ENCODE results near the gene RPL10. TPM values are rescaled to one million over a fixed set of nuclear protein-coding genes. Genes with fewer than 3 reads are reported as not detected.

RPL10 gene
- total and polyA plus RNA-seq, 2 donors (not counting 3 experiments of a cell fraction or from before 2014, with no cell fraction given) = 2,493 to 7,586 TPM

DNA sequence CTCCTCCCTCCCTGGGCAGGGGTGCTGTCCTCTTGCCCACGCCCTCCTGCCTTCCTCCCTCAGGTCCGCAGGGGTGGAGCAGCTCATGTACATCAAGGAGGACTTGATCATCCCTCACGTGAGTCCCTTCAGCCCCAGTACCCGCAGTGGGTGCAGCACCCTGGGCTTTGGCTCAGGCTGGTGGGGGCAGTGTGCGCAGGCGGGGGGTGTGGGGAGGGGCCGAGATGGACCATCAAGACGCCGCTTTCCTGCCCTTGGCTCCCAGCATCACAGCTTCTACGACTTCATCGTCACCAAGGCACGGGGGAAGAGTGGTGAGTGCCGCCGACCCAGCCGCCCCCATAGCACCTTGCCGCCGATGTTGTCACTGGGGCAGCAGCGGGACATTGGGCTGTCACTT is 51.4 kb downstream of the RPL10 start:
- TF ChIP-seq GATA2 (IDR thresholded peaks at IDR 0.05; ENCODE audit: insufficient read depth, insufficient read length, low read depth, low read length) = no peak
- TF ChIP-seq POLR2AphosphoS5 (IDR thresholded peaks at IDR 0.05; ENCODE audit: insufficient read depth, low read depth, low read length) = no peak
- TF ChIP-seq POLR2A (IDR thresholded peaks at IDR 0.05; ENCODE audit: low read depth, low read length) = no peak
- no peak for TF ChIP-seq FOS (IDR thresholded peaks at IDR 0.05; ENCODE audit: borderline replicate concordance, insufficient read depth, low read length)
- TF ChIP-seq EZH2 (IDR thresholded peaks at IDR 0.05; ENCODE audit: borderline replicate concordance, low read depth, low read length, severe bottlenecking) = no peak
- TF ChIP-seq, protein P1, sequence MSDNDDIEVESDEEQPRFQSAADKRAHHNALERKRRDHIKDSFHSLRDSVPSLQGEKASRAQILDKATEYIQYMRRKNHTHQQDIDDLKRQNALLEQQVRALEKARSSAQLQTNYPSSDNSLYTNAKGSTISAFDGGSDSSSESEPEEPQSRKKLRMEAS (IDR thresholded peaks at IDR 0.05; ENCODE audit: insufficient read depth, insufficient read length) = no peak
- TF ChIP-seq, protein P2, sequence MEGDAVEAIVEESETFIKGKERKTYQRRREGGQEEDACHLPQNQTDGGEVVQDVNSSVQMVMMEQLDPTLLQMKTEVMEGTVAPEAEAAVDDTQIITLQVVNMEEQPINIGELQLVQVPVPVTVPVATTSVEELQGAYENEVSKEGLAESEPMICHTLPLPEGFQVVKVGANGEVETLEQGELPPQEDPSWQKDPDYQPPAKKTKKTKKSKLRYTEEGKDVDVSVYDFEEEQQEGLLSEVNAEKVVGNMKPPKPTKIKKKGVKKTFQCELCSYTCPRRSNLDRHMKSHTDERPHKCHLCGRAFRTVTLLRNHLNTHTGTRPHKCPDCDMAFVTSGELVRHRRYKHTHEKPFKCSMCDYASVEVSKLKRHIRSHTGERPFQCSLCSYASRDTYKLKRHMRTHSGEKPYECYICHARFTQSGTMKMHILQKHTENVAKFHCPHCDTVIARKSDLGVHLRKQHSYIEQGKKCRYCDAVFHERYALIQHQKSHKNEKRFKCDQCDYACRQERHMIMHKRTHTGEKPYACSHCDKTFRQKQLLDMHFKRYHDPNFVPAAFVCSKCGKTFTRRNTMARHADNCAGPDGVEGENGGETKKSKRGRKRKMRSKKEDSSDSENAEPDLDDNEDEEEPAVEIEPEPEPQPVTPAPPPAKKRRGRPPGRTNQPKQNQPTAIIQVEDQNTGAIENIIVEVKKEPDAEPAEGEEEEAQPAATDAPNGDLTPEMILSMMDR (IDR thresholded peaks at IDR 0.05; ENCODE audit: extremely low read depth in 1 of 2, insufficient read depth in 1 of 2, low read depth in 1 of 2, low read length in 2 of 2) = no peak
- no peak for TF ChIP-seq MYC (IDR thresholded peaks at IDR 0.05; ENCODE audit: low read depth, low read length)
- no peak for TF ChIP-seq JUN (IDR thresholded peaks at IDR 0.05; ENCODE audit: borderline replicate concordance, insufficient read depth, insufficient read length, low read depth)
- Histone ChIP-seq H3K4me3 (replicated peaks in 1 of 3; ENCODE audit: insufficient read depth in 1 of 3, low read depth in 1 of 3, low read length in 3 of 3) (no peak overlapping the region), H3K27me3 (ENCODE audit: control insufficient read depth in 2 of 2, insufficient read depth in 2 of 2, low read length in 2 of 2) (no peaks in the 10 kb centered on the region), H2AFZ (ENCODE audit: low read depth, low read length) (no peak overlapping the region), H3K79me2 (ENCODE audit: control insufficient read depth, insufficient read depth, low read length) (peaks cover 22% of the 10 kb centered on the region), H4K20me1 (replicated peaks; ENCODE audit: control insufficient read depth, extremely low read depth, insufficient read depth, low read length) (no peaks in the 10 kb centered on the region), H3K4me1 (ENCODE audit: control insufficient read depth, extremely low read depth, insufficient read depth, low read length) (peaks cover 8% of the 10 kb centered on the region), H3K4me2 (ENCODE audit: insufficient read depth, low read length) (no peak overlapping the region), H3K36me3 (ENCODE audit: control insufficient read depth in 2 of 2, extremely low read depth in 1 of 2, insufficient read depth in 2 of 2, low read length in 2 of 2) (peaks cover 0 to 28% of the 10 kb centered on the region in 2 experiments), H3K9ac (replicated peaks; ENCODE audit: extremely low read depth, insufficient read depth, low read length) (no peak overlapping the region), H3K9me3 (replicated peaks; ENCODE audit: control insufficient read depth, insufficient read depth, low read length) (no peaks in the 10 kb centered on the region), H3K9me1 (replicated peaks; ENCODE audit: control insufficient read depth, extremely low read depth, insufficient read depth, low read length) (no peaks in the 10 kb centered on the region), H3K27ac (ENCODE audit: insufficient read depth, low read depth, low read length) (no peak overlapping the region)
- CTCF ChIA-PET = no interaction called here
- intact Hi-C loops (cut with micrococcal nuclease) = no loop called here
- no peak for FAIRE-seq
- DNase-seq (ENCODE audit: low read depth, low spot score) = no peak
- POLR2A ChIA-PET = no interaction called here
- dilution Hi-C loops (cut with MboI; ENCODE audit: extremely low pct_ligation_motif_present, low sequenced_read_pairs) = no loop called here
- no TSS peak for BruUV-seq (replicated peaks)

Measured in endothelial cell of umbilical vein (primary cell).